ENCODE data around the gene SLC35F4.
"Not testable (repeated sequence)": the region's sequence is repeated elsewhere in the genome, so short reads cannot be mapped to it uniquely, and the experiment has no call there.

SLC35F4 gene

DNA sequence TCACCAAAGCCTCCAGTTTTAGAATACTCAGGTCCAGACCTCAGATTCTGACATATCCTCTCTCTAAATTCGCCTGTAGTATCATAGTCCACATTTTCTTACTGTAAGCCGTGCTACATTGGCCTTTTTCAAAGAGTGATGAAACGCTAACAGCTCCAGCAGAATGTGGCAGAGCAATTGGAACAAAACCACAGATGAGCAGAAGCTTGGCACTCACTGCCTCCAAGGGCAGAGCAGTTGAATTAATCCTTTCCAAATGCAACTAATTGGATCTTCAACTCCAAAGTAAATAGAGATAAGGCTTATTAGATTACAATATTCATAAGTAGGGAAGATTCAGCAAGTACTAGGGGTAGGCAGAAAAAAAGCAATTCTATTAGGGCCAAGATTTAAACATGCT is 128.3 kb downstream of the SLC35F4 start:
- ATAC-seq (no peak), DNase-seq (no peak)
- no peak overlapping the region for H3K4me3 Mint-ChIP-seq
- no peaks in the 10 kb centered on the region for H3K36me3 Mint-ChIP-seq (ENCODE audit: low read depth)
- H3K4me1 Mint-ChIP-seq = no peaks in the 10 kb centered on the region
- H3K27ac Mint-ChIP-seq = no peak overlapping the region
- peaks cover 6% of the 10 kb centered on the region for H3K9me3 Mint-ChIP-seq
- no peaks in the 10 kb centered on the region for H3K27me3 Mint-ChIP-seq

DNA sequence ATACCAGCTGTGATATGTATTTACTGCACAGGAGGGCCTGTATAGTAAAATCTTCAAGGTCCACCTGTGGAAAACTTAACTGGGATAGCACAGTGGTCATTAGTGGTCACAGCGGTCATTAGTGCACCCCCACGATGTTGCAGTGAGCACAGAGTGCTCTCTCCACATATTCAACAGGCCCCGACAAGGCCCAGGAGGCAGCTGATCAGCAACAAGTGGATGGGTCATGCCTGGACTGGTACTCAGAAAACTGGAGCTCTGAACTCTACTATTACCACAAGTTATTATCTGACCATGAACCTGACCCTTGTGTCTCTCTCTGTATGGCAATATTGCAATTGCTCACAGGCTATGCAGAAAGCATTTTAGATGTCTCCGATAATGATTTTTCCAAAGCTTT is 129.5 kb downstream of the SLC35F4 start:
- Mint-ChIP-seq H3K36me3 (ENCODE audit: low read depth) (no peaks in the 10 kb centered on the region), H3K4me3 (no peak overlapping the region), H3K27ac (no peak overlapping the region), H3K4me1 (no peaks in the 10 kb centered on the region), H3K27me3 (no peaks in the 10 kb centered on the region), H3K9me3 (peaks cover 3% of the 10 kb centered on the region)
- DNase-seq (no peak), ATAC-seq (no peak)

DNA sequence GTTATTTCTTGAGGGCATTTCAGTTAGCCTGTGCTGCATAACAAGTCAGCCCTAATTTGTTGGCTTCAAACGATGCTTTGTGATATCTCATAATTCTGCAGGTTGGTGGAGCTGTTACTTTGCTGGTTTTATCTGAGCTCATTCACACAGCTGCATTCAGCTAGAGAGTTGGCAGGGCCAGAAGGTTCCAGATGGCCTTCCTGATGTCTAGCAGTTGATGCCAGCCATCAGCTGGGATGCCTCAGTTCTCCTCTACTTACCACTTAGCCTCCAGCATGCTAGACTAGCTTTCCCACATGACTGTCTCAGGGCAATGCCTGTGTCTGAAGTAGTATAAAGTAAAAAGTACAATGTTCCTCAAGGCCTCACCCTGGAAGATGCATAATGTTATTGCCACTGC is 130.6 kb downstream of the SLC35F4 start:
- H3K4me3 Mint-ChIP-seq = no peak overlapping the region
- DNase-seq (no peak), ATAC-seq (no peak)
- H3K27ac Mint-ChIP-seq = no peak overlapping the region
- no peaks in the 10 kb centered on the region for H3K9me3 Mint-ChIP-seq
- no peaks in the 10 kb centered on the region for H3K4me1 Mint-ChIP-seq
- H3K36me3 Mint-ChIP-seq (ENCODE audit: low read depth) = no peaks in the 10 kb centered on the region
- H3K27me3 Mint-ChIP-seq = no peaks in the 10 kb centered on the region

DNA sequence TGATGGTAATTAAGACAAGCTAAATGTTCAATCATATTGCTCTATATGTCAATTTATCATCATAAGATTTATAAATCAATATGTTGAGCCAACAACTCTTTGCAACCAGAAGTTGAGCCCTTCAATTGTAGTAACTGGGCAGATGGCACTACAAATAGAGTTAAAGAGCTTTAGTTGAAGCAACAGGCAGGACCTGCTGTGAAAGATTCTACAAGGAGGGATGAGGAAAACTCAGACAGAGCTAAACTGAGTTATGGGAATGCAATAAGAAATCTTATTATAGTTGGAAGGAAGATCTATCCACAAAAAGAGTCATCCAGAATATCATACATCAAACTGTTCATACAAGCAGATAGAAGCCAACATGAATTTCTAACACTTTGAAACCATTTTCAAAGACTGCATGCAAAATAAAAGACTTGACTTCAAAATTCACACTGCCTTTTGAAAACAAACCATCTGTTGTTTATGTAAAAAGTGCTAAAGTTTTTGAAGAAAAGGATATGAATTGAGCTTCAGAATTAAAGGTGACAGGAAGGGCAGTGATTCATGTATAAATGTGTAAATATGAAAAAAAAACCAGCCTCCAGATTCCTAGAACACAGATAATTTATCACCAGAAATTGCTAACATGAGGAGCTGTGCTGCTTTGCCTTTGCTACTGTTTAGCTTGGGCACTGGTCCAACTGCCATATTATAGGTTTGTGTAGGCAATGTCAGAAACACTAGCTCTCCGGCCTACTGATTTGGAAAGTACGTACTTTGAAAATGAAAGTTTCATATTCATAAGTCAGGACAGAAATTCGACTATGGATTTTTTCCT is 133.2 kb downstream of the SLC35F4 start:
- ATAC-seq (no peak), DNase-seq (no peak)
- H3K4me1 Mint-ChIP-seq = no peaks in the 10 kb centered on the region
- H3K36me3 Mint-ChIP-seq (ENCODE audit: low read depth) = no peaks in the 10 kb centered on the region
- no peaks in the 10 kb centered on the region for H3K27me3 Mint-ChIP-seq
- no peak overlapping the region for H3K4me3 Mint-ChIP-seq
- H3K27ac Mint-ChIP-seq = no peak overlapping the region
- no peaks in the 10 kb centered on the region for H3K9me3 Mint-ChIP-seq

DNA sequence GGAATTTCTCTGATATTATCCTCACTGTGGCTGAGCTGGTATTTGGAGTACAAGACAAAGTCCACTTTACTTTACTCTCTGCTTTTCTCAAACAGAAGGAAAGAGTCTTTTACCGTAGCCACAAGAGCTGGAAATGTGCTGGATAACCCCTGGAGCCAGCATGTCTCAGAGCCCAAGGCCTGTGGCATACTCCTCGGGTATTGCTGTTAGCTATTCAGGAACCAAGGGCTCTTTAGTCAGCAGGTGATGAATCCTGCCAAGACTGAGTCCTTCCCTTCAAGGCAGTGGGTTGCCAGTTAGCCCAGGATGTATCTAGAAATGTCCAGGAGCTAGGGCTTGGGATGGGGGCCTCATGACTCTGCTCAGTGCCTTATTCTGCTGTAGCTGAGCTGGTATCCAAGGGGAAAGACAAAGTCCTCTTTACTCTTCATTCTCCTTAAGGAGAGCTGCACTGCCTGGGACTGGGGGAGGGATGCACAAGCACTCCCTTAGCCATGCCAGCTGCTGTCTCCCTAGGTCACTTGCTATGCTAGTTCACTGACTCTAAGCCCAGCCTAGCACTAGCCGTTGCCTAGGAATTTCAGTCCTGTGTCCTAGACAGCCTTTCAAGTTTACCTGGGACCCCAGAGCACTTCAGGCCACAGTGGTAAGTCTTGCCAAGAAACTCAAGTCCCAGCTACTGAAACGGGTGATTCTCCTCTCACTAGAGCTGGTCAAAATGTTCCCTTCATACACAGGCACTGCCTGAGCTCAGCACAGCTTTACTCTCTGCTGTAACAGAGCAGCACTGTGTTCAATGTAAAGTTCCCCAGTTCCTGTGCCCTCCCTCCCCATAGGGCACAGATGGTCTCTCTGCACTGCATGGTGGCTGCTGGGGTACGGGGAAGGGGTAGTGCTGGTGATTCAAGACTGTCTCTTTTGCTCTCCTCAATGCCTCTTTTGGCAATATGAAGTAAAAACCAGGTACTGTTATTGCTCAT is 136.4 kb downstream of the SLC35F4 start:
- Mint-ChIP-seq H3K4me1 (no peaks in the 10 kb centered on the region), H3K4me3 (no peak overlapping the region), H3K27ac (no peak overlapping the region), H3K9me3 (no peaks in the 10 kb centered on the region), H3K27me3 (no peaks in the 10 kb centered on the region), H3K36me3 (ENCODE audit: low read depth) (no peaks in the 10 kb centered on the region)
- DNase-seq (no peak), ATAC-seq (no peak)

DNA sequence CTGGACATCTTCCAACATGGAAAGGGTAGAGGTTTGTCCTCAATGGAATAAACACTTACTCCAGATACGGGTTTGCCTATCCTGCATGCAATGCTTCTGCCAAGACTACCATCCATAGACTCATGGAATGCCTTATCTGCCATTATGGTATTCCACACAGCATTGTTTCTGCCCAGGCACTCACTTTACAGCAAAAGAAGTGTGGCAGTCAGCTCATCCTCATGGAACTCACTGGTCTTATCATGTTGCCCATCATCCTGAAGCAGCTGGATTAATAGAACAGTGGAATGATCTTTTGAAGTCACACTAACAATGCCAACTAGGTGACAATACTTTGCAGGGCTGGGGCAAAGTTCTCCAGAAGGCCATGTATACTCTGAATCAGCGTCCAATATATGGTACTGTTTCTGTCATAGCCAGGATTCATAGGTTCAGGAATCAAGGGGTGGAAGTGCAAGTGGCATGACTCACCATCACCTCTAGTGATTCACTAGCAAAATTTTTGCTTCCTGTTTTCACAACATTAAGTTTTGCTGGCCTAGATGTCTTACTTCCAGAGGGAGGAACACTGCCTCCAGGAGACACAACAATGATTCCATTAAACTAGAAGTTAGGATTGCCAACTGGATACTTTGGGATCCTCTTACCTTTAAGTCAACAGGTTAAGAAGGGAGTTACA is 140.4 kb downstream of the SLC35F4 start:
- H3K27me3 Mint-ChIP-seq = no peaks in the 10 kb centered on the region
- H3K4me3 Mint-ChIP-seq = no peak overlapping the region
- peaks cover 4% of the 10 kb centered on the region for H3K9me3 Mint-ChIP-seq
- no peaks in the 10 kb centered on the region for H3K4me1 Mint-ChIP-seq
- H3K36me3 Mint-ChIP-seq (ENCODE audit: low read depth) = no peaks in the 10 kb centered on the region
- no peak overlapping the region for H3K27ac Mint-ChIP-seq
- ATAC-seq (no peak), DNase-seq (no peak)

DNA sequence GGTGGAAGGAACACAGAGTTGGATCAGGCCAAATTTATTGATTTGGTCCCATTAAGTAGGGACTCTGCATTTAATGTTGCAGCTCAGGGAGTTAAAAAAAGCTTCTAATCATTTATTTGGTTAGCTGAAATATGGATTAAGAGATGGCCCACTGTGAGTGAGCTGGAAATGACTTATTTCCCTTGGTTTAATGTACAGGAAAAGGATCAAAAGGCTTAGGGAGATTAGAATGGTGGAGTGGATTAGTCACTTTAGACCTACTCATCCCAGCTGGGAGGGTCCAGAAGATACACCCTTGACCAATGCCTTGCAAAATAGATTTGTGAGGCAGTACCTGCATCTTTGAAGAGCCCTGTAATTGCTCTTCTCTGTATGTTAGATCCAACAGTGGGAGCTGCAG is 143.8 kb downstream of the SLC35F4 start:
- H3K4me3 Mint-ChIP-seq; H3K27ac Mint-ChIP-seq; H3K36me3 Mint-ChIP-seq (ENCODE audit: low read depth); DNase-seq; ATAC-seq; H3K27me3 Mint-ChIP-seq; H3K4me1 Mint-ChIP-seq: not testable (repeated sequence)
- peaks cover 10% of the 10 kb centered on the region for H3K9me3 Mint-ChIP-seq

DNA sequence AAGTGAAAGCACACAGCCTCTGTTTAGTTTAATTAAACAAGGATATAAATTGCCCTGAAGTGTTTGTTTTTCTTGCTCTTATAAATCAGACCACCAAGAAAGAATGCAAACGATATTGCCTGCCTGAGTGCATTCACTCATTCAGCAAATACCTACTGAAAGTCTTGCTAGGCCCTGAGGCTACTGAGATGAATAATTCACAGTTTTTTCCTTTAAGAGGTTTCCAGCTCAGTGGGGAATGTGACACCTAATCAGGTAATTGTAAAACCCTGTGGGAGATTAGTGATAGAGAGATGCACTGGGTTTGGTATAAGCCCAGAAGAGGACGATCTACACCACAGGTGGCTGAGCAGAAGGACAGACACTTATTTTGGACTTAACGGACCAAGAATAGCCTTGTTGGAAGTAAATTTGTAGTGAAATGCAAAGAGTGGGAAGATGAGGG is 151.4 kb downstream of the SLC35F4 start:
- no peak for DNase-seq
- H3K36me3 Mint-ChIP-seq (ENCODE audit: low read depth) = no peaks in the 10 kb centered on the region
- peaks cover 6% of the 10 kb centered on the region for H3K9me3 Mint-ChIP-seq
- no peaks in the 10 kb centered on the region for H3K27me3 Mint-ChIP-seq
- no peaks in the 10 kb centered on the region for H3K4me1 Mint-ChIP-seq
- no peak overlapping the region for H3K27ac Mint-ChIP-seq
- ATAC-seq = no peak
- H3K4me3 Mint-ChIP-seq = no peak overlapping the region

DNA sequence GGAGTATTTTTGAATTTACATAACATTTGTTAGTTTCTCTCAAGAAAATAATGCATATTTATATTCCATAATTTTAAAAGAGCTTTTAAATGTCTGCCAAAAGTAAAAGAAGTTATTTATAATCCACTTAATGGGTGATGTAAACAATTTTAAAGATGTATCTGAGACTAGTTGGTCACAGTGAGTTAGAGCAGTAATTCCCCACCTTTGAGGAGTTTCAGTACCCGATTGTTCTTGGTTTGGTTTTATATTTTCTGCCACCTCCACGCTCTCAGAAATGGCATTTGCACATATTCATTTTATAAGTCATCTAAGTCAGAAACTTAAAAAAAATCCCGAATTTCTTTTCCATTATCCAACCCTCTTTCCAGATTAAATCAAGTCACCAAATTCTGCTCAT is 153.2 kb downstream of the SLC35F4 start:
- Mint-ChIP-seq H3K27me3 (no peaks in the 10 kb centered on the region), H3K4me1 (no peaks in the 10 kb centered on the region), H3K36me3 (ENCODE audit: low read depth) (no peaks in the 10 kb centered on the region), H3K27ac (no peak overlapping the region), H3K4me3 (no peak overlapping the region), H3K9me3 (peaks cover 5% of the 10 kb centered on the region)
- no peak for DNase-seq
- ATAC-seq = no peak

DNA sequence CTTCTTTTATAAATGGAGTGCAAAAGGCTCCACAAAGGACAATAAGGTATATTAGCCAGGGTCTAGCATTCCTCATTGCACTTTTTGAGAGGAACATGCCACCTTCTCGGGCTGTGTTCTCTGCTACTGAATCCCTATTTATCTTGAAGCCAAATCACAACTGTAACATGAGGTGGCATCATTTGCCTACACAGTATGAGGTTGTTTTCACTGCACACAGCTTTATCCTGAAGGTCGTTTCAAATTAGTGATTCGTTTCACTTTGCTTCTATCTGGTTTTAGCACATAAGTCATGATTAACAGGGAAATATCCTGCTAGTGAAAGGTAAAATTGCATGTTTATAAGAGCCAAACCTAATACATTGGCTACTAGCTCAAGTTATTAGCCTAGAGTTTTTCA is 153.8 kb downstream of the SLC35F4 start:
- Mint-ChIP-seq H3K27ac (no peak overlapping the region), H3K4me3 (no peak overlapping the region), H3K27me3 (no peaks in the 10 kb centered on the region), H3K36me3 (ENCODE audit: low read depth) (no peaks in the 10 kb centered on the region), H3K4me1 (no peaks in the 10 kb centered on the region), H3K9me3 (peaks cover 5% of the 10 kb centered on the region)
- ATAC-seq = no peak
- DNase-seq = no peak

DNA sequence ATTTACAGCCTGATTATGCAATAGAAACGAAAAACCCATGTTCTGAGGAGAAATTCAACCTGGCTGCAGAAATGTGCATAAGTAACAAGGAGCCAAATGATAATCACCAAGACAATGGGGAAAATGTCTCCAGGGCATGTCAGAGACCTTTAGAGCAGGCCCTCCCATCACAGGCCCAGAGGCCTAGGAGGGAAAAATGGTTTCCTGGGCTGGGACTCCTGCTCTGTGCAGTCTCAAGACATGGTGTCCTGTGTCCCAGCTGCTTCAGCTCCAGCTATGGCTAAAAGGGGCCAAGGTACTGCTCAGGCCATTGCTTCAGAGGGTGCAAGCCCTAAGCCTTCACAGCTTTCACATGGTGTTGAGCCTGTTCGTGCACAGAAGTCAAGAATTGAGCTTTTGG is 156.0 kb downstream of the SLC35F4 start:
- Mint-ChIP-seq H3K9me3 (peaks cover 5% of the 10 kb centered on the region), H3K4me1 (no peaks in the 10 kb centered on the region), H3K36me3 (ENCODE audit: low read depth) (no peaks in the 10 kb centered on the region), H3K4me3 (no peak overlapping the region), H3K27me3 (no peaks in the 10 kb centered on the region), H3K27ac (no peak overlapping the region)
- DNase-seq (no peak), ATAC-seq (no peak)

DNA sequence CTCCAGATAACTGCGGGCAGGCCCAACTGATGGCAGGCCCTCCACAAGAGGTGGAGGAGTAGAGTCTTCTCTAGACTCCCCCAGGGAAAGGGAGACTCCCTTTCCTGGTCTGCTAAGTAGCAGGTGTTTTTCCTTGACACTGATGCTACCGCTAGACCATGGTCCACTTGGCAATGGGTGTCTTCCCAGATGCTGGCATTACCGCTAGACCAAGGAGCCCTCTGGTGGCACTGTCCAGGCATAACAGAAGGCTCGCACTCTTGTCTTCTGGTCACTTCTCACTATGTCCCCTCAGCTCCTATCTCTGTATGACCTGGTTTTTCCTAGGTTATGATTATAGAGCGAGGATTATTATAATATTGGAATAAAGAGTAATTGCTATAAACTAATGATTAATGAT is 156.8 kb downstream of the SLC35F4 start:
- H3K27me3 Mint-ChIP-seq; H3K4me3 Mint-ChIP-seq; H3K27ac Mint-ChIP-seq; ATAC-seq; H3K4me1 Mint-ChIP-seq; H3K36me3 Mint-ChIP-seq (ENCODE audit: low read depth); DNase-seq; H3K9me3 Mint-ChIP-seq: not testable (repeated sequence)

DNA sequence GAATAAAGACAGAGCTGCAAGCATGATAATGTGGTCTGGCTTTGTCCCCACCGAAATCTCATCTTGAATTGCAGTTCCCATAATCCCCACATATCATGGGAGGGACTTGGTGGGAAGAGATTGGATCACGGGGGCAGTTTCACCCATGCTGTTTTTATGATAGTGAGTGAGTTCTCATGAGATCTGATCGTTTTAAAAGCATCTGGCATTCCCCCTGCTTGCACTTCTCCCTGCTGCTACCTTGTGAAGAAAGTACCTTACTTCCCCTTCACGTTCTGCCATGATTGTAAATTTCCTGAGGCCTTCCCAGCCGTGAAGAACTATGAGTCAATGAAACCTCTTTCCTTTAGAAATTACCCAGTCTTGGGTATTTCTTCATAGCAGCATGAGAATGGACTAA is 158.7 kb downstream of the SLC35F4 start:
- no peak for DNase-seq
- Mint-ChIP-seq H3K9me3 (peaks cover 5% of the 10 kb centered on the region), H3K4me1 (no peaks in the 10 kb centered on the region), H3K36me3 (ENCODE audit: low read depth) (no peaks in the 10 kb centered on the region), H3K27ac (no peak overlapping the region), H3K4me3 (no peak overlapping the region), H3K27me3 (no peaks in the 10 kb centered on the region)
- no peak for ATAC-seq

DNA sequence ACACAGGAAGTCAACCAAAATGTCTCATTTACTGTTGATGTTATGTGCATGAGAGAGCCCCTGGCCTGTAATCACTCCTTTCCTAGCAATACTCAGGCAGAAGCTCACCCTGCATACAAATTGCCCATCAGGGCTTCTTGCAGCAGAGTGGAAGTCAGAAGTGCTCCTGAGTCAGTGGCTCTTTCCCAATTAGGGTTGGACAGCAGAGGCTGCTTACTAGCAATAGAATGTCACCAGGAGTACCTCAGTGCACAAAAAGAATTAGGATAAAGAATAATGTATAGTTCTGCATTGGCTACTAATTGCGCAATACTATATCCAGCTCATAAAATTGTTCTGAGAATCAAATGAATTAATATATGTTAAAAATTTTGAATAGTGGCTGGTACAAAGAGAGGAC is 161.1 kb downstream of the SLC35F4 start:
- DNase-seq = no peak
- H3K4me1 Mint-ChIP-seq = no peaks in the 10 kb centered on the region
- no peaks in the 10 kb centered on the region for H3K36me3 Mint-ChIP-seq (ENCODE audit: low read depth)
- no peak for ATAC-seq
- H3K27me3 Mint-ChIP-seq = no peaks in the 10 kb centered on the region
- H3K9me3 Mint-ChIP-seq = peaks cover 5% of the 10 kb centered on the region
- no peak overlapping the region for H3K27ac Mint-ChIP-seq
- no peak overlapping the region for H3K4me3 Mint-ChIP-seq
